ENCODE results near the gene LCORL.
"Not testable (repeated sequence)": the region's sequence is repeated elsewhere in the genome, so short reads cannot be mapped to it uniquely, and the experiment has no call there.

The LCORL gene

GRCh38 chr4:18021720-18022571, at the start of gene LCORL:
TSS of gene LCORL (minus strand) at chr4:18021755. CDS start at chr4:18021751, 4 bp downstream.
- peak; percentile 98 for DNase-seq (ENCODE audit: low read depth)

GRCh38 chr4:18069810-18070209, 48.3 kb upstream of the LCORL start:
- no peak for DNase-seq (ENCODE audit: low read depth)

- DNase-seq (ENCODE audit: low read depth): no peak
Observed at GRCh38 chr4:18067031-18067430, 45.5 kb upstream of the LCORL start.

GRCh38 chr4:18063079-18063478, 41.5 kb upstream of the LCORL start:
- no peak for DNase-seq (ENCODE audit: low read depth)

GRCh38 chr4:18057821-18058533, 36.4 kb upstream of the LCORL start:
- DNase-seq (ENCODE audit: low read depth): no peak

GRCh38 chr4:18056030-18056429, 34.5 kb upstream of the LCORL start:
- DNase-seq (ENCODE audit: low read depth): no peak

GRCh38 chr4:18052158-18052557, 30.6 kb upstream of the LCORL start:
- no peak for DNase-seq (ENCODE audit: low read depth)

- DNase-seq (ENCODE audit: low read depth): peak; percentile 49
Observed at GRCh38 chr4:18051281-18051680, 29.7 kb upstream of the LCORL start.

- no peak for DNase-seq (ENCODE audit: low read depth)
Observed at GRCh38 chr4:18050448-18050847, 28.9 kb upstream of the LCORL start.

GRCh38 chr4:18049446-18049845, 27.9 kb upstream of the LCORL start:
- no peak for DNase-seq (ENCODE audit: low read depth)

- DNase-seq (ENCODE audit: low read depth): no peak
Observed at GRCh38 chr4:18042754-18043153, 21.2 kb upstream of the LCORL start.

- no peak for DNase-seq (ENCODE audit: low read depth)
Observed at GRCh38 chr4:18042012-18042411, 20.5 kb upstream of the LCORL start.

GRCh38 chr4:18041114-18041513, 19.6 kb upstream of the LCORL start:
- no peak for DNase-seq (ENCODE audit: low read depth)

- peak; percentile 34 for DNase-seq (ENCODE audit: low read depth)
Observed at GRCh38 chr4:18039113-18039512, 17.6 kb upstream of the LCORL start.

GRCh38 chr4:18036369-18036768, 14.8 kb upstream of the LCORL start:
- DNase-seq (ENCODE audit: low read depth): not testable (repeated sequence)

GRCh38 chr4:18034099-18034498, 12.5 kb upstream of the LCORL start:
- DNase-seq (ENCODE audit: low read depth): peak; percentile 65

- peak; percentile 87 for DNase-seq (ENCODE audit: low read depth)
Observed at GRCh38 chr4:18033111-18034085, 11.8 kb upstream of the LCORL start.

- DNase-seq (ENCODE audit: low read depth): no peak
Observed at GRCh38 chr4:18025288-18025687, 3.7 kb upstream of the LCORL start.

- no peak for DNase-seq (ENCODE audit: low read depth)
Observed at GRCh38 chr4:18022572-18023050, 1.1 kb upstream of the LCORL start.

- peak; percentile 6 for DNase-seq (ENCODE audit: low read depth)
Observed at GRCh38 chr4:18021470-18021719, 160 bp downstream of the LCORL start.

GRCh38 chr4:18020671-18021469, 685 bp downstream of the LCORL start:
- DNase-seq (ENCODE audit: low read depth): peak; percentile 86

Measured in fibroblast of gingiva (primary cell).